Panc1 (cell line): ENCODE results near the gene GDF2. TPM values are rescaled to one million over a fixed set of nuclear protein-coding genes. Genes with fewer than 3 reads are reported as not detected.

Experiments used
- ATAC-seq: fragments of 200-7000 bp; cut with Tn5 transposase; 2 replicates; pipeline ENCODE4 v1.9.1; 2020; ENCODE audit warnings: mild to moderate bottlenecking, moderate library complexity
- BruUV-seq: library from RNA; stranded (reverse); fragments of 400-500 nt; replicated peaks from 2 replicates; lab custom pipeline; 2021; lab: Mats Ljungman, UMichigan
- CTCF ChIA-PET: fragments of 300-600 bp; sonication (Branson Sonifier 250); formaldehyde crosslinking; loops from one replicate; lab custom pipeline; 2022; ENCODE audit warnings: antibody characterized with exemption; lab: Charles Lee
- POLR2A ChIA-PET: fragments of 300-600 bp; sonication (Branson Sonifier 250); formaldehyde crosslinking; loops from one replicate; lab custom pipeline; 2022; ENCODE audit warnings: antibody characterized with exemption; lab: Charles Lee
- DNase-seq: peaks from one replicate; pipeline ENCODE4 v3.0.0-alpha.2; 2010; ENCODE audit warnings: low read depth, low spot score
- H3K27ac ChIP-seq: 2 replicates; pipeline ENCODE4 v1.5.1; 2011; ENCODE audit warnings: mild to moderate bottlenecking, low read length, inconsistent platforms
- H3K27me3 ChIP-seq: fragments of 200-500 bp; sonication (Bioruptor generic); 2 replicates; pipeline ENCODE4 v1.6.0; 2014; ENCODE audit warnings: low read length, inconsistent platforms; ENCODE audit not compliant: control insufficient read depth, insufficient read depth
- H3K36me3 ChIP-seq: fragments of 200-500 bp; sonication (Bioruptor generic); 2 replicates; pipeline ENCODE4 v1.5.1; 2014; ENCODE audit warnings: inconsistent platforms, mild to moderate bottlenecking, low read length, moderate library complexity; ENCODE audit not compliant: control insufficient read depth, insufficient read depth
- H3K4me1 ChIP-seq: 2 replicates; pipeline ENCODE4 v1.5.1; 2011; ENCODE audit warnings: inconsistent platforms, mild to moderate bottlenecking, low read length, moderate library complexity; ENCODE audit not compliant: control insufficient read depth, insufficient read depth
- H3K4me3 ChIP-seq, 2 experiments: 2 replicates each; pipeline ENCODE4 v1.5.1; 2011 to 2012; ENCODE audit warnings: low read depth in 2 of 2, low read length in 2 of 2, mild to moderate bottlenecking in 2 of 2, inconsistent platforms in 1 of 2, moderate library complexity in 1 of 2
- H3K9me3 ChIP-seq: fragments of 200-500 bp; sonication (Bioruptor generic); 2 replicates; pipeline ENCODE4 v1.5.1; 2014; ENCODE audit warnings: low read depth, mild to moderate bottlenecking, inconsistent platforms, low read length, moderate library complexity; ENCODE audit not compliant: control insufficient read depth, insufficient read depth
- POLR2AphosphoS5 ChIP-seq: IDR thresholded peaks from 2 replicates; pipeline ENCODE4 v1.6.1; 2012; ENCODE audit warnings: mild to moderate bottlenecking, low read depth, low read length, moderate library complexity
- SIN3A ChIP-seq: IDR thresholded peaks from 2 replicates; pipeline ENCODE4 v1.6.1; 2012; ENCODE audit warnings: low read depth, mild to moderate bottlenecking, low read length, moderate library complexity, borderline replicate concordance; ENCODE audit not compliant: insufficient read depth
- TCF7L2 ChIP-seq: IDR thresholded peaks from 2 replicates; pipeline ENCODE4 v1.6.1; 2011; ENCODE audit warnings: mild to moderate bottlenecking, low read depth, low read length, inconsistent platforms
- in situ Hi-C: cut with HindIII; loops from 2 replicates; pipeline ENCODE4 v1.10.0; 2016; ENCODE audit warnings: low sequenced_read_pairs, low pct_unique_long_range_greater_than_20kb
- intact Hi-C: fragments of 100-400 bp; cut with micrococcal nuclease; formaldehyde crosslinking; loops from one replicate; pipeline ENCODE4 v1.10.0; 2022; ENCODE audit not compliant: unreplicated experiment
- total RNA-seq: library from RNA; stranded (reverse); gene quantifications from one replicate; pipeline ENCODE4 v1.2.1, GENCODE V29; 2021; ENCODE audit not compliant: unreplicated experiment
- TF ChIP-seq, protein P1 (sequence below): fragments of 450-650 bp; IDR thresholded peaks from 2 replicates; pipeline ENCODE4 v1.5.1; 2017; ENCODE audit warnings: mild to moderate bottlenecking
- TF ChIP-seq, protein P2 (sequence below), 2 experiments: IDR thresholded peaks; 2 replicates each; pipeline ENCODE4 v1.6.1; 2011 to 2012; ENCODE audit warnings: low read depth in 2 of 2, control low read depth in 1 of 2, low read length in 1 of 2, mild to moderate bottlenecking in 1 of 2, moderate library complexity in 1 of 2; ENCODE audit not compliant: insufficient read depth in 1 of 2

The GDF2 gene
- total RNA-seq, 1 experiment from 2014 or later: not detected

- Histone ChIP-seq H3K36me3 (no peaks in the 10 kb centered on the region), H3K4me3 (no peak overlapping the region), H3K9me3 (no peaks in the 10 kb centered on the region), H3K27me3 (peaks cover 21% of the 10 kb centered on the region), H3K4me1 (no peaks in the 10 kb centered on the region), H3K27ac (no peak overlapping the region)
- ChIA-PET CTCF (no interaction called here), POLR2A (no interaction called here)
- BruUV-seq: no TSS peak
- intact Hi-C loops: no loop called here
- in situ Hi-C loops: no loop called here
- TF ChIP-seq, protein P1, sequence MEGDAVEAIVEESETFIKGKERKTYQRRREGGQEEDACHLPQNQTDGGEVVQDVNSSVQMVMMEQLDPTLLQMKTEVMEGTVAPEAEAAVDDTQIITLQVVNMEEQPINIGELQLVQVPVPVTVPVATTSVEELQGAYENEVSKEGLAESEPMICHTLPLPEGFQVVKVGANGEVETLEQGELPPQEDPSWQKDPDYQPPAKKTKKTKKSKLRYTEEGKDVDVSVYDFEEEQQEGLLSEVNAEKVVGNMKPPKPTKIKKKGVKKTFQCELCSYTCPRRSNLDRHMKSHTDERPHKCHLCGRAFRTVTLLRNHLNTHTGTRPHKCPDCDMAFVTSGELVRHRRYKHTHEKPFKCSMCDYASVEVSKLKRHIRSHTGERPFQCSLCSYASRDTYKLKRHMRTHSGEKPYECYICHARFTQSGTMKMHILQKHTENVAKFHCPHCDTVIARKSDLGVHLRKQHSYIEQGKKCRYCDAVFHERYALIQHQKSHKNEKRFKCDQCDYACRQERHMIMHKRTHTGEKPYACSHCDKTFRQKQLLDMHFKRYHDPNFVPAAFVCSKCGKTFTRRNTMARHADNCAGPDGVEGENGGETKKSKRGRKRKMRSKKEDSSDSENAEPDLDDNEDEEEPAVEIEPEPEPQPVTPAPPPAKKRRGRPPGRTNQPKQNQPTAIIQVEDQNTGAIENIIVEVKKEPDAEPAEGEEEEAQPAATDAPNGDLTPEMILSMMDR: no peak
- DNase-seq (no peak), ATAC-seq (no peak)
Measured at GRCh38 chr10:47332946-47333345, 10.7 kb downstream of the GDF2 start.

GRCh38 chr10:47333532-47333931 is 11.3 kb downstream of the GDF2 start:
- H3K9me3 ChIP-seq: no peaks in the 10 kb centered on the region
- H3K36me3 ChIP-seq: no peaks in the 10 kb centered on the region
- H3K27ac ChIP-seq: no peak overlapping the region
- H3K4me1 ChIP-seq: no peaks in the 10 kb centered on the region
- DNase-seq (no peak), ATAC-seq (no peak)
- no TSS peak for BruUV-seq
- H3K27me3 ChIP-seq: peaks cover 23% of the 10 kb centered on the region
- H3K4me3 ChIP-seq: no peak overlapping the region
- no peak for TF ChIP-seq POLR2AphosphoS5
- TF ChIP-seq TCF7L2: no peak
- TF ChIP-seq, protein P1: no peak
- no peak for TF ChIP-seq SIN3A
- TF ChIP-seq, protein P2, sequence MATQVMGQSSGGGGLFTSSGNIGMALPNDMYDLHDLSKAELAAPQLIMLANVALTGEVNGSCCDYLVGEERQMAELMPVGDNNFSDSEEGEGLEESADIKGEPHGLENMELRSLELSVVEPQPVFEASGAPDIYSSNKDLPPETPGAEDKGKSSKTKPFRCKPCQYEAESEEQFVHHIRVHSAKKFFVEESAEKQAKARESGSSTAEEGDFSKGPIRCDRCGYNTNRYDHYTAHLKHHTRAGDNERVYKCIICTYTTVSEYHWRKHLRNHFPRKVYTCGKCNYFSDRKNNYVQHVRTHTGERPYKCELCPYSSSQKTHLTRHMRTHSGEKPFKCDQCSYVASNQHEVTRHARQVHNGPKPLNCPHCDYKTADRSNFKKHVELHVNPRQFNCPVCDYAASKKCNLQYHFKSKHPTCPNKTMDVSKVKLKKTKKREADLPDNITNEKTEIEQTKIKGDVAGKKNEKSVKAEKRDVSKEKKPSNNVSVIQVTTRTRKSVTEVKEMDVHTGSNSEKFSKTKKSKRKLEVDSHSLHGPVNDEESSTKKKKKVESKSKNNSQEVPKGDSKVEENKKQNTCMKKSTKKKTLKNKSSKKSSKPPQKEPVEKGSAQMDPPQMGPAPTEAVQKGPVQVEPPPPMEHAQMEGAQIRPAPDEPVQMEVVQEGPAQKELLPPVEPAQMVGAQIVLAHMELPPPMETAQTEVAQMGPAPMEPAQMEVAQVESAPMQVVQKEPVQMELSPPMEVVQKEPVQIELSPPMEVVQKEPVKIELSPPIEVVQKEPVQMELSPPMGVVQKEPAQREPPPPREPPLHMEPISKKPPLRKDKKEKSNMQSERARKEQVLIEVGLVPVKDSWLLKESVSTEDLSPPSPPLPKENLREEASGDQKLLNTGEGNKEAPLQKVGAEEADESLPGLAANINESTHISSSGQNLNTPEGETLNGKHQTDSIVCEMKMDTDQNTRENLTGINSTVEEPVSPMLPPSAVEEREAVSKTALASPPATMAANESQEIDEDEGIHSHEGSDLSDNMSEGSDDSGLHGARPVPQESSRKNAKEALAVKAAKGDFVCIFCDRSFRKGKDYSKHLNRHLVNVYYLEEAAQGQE (IDR thresholded peaks at IDR 0.05; ENCODE audit: insufficient read depth in 1 of 2, low read depth in 2 of 2, low read length in 1 of 2): no peak
- POLR2A ChIA-PET: no interaction called here
- intact Hi-C loops (no loop called here), in situ Hi-C loops (no loop called here)
- CTCF ChIA-PET: no interaction called here
